Mesenchymal stem cell (in vitro differentiated cells and primary cell): Measurements from ENCODE around the gene MINDY3.

Experiments used
- DNase-seq: peaks from one replicate; pipeline ENCODE4 v3.0.0-alpha.2; 2013
- H2AFZ ChIP-seq: one replicate; pipeline ENCODE4 v1.6.1; 2013; ENCODE audit warnings: low read depth, mild to moderate bottlenecking, control low read depth, inconsistent platforms, low read length, moderate library complexity
- H2AK5ac ChIP-seq: 2 replicates; pipeline ENCODE4 v1.6.1; 2013; ENCODE audit warnings: low read length, moderate library complexity, mild to moderate bottlenecking, inconsistent platforms; ENCODE audit not compliant: severe bottlenecking
- H2BK120ac ChIP-seq: one replicate; pipeline ENCODE4 v1.6.1; 2013; ENCODE audit warnings: low read depth, mild to moderate bottlenecking, inconsistent platforms, low read length, moderate library complexity
- H2BK12ac ChIP-seq, 2 experiments: one replicate each; pipeline ENCODE4 v1.6.1; 2013; ENCODE audit warnings: inconsistent platforms in 2 of 2, low read length in 2 of 2, mild to moderate bottlenecking in 2 of 2, moderate library complexity in 2 of 2, control low read depth in 1 of 2
- H2BK15ac ChIP-seq: one replicate; pipeline ENCODE4 v1.6.1; 2013; ENCODE audit warnings: mild to moderate bottlenecking, low read depth, inconsistent platforms; ENCODE audit not compliant: poor library complexity, severe bottlenecking
- H2BK5ac ChIP-seq: 2 replicates; pipeline ENCODE4 v1.6.1; 2013; ENCODE audit warnings: low read depth, mild to moderate bottlenecking, low read length, control low read depth, inconsistent platforms; ENCODE audit not compliant: poor library complexity, severe bottlenecking
- H3K14ac ChIP-seq, 2 experiments: one replicate each; pipeline ENCODE4 v1.6.1; 2013; ENCODE audit warnings: inconsistent platforms in 2 of 2, low read length in 2 of 2, control low read depth in 1 of 2, mild to moderate bottlenecking in 1 of 2, moderate library complexity in 1 of 2
- H3K18ac ChIP-seq, 2 experiments: one replicate each; pipeline ENCODE4 v1.6.1; 2013; ENCODE audit warnings: inconsistent platforms in 2 of 2, low read length in 2 of 2, control low read depth in 1 of 2, low read depth in 1 of 2, mild to moderate bottlenecking in 1 of 2
- H3K23ac ChIP-seq, 2 experiments: one replicate each; pipeline ENCODE4 v1.6.1; 2013; ENCODE audit warnings: inconsistent platforms in 2 of 2, low read length in 2 of 2, mild to moderate bottlenecking in 2 of 2, moderate library complexity in 2 of 2, control low read depth in 1 of 2
- H3K27ac ChIP-seq: 2 replicates; pipeline ENCODE4 v1.5.1; 2013; ENCODE audit warnings: mild to moderate bottlenecking, moderate library complexity, low read length, control low read depth, inconsistent platforms; ENCODE audit not compliant: poor library complexity, severe bottlenecking
- H3K27me3 ChIP-seq, 2 experiments: 2 replicates each; pipeline versions ENCODE4 v1.6.1 to v1.7.0; 2013; ENCODE audit warnings: low read length in 2 of 2, mild to moderate bottlenecking in 2 of 2, moderate library complexity in 2 of 2, control low read depth in 1 of 2, inconsistent platforms in 1 of 2; ENCODE audit not compliant: control insufficient read depth in 1 of 2, insufficient read depth in 1 of 2
- H3K36me3 ChIP-seq, 2 experiments: 2 replicates each; pipeline versions ENCODE4 v1.6.1 to v1.7.0; 2013; ENCODE audit warnings: low read length in 2 of 2, control low read depth in 1 of 2, inconsistent platforms in 1 of 2, low read depth in 1 of 2, mild to moderate bottlenecking in 1 of 2; ENCODE audit not compliant: insufficient read depth in 2 of 2, control insufficient read depth in 1 of 2
- H3K4ac ChIP-seq, 2 experiments: one replicate each; pipeline ENCODE4 v1.6.1; 2013; ENCODE audit warnings: inconsistent platforms in 2 of 2, low read length in 2 of 2, mild to moderate bottlenecking in 2 of 2, moderate library complexity in 2 of 2, control low read depth in 1 of 2, low read depth in 1 of 2
- H3K4me1 ChIP-seq: 2 replicates; pipeline ENCODE4 v1.6.1; 2013; ENCODE audit warnings: low read depth, low read length, control low read depth; ENCODE audit not compliant: control insufficient read depth, insufficient read depth
- H3K4me2 ChIP-seq: 2 replicates; pipeline ENCODE4 v1.6.1; 2013; ENCODE audit warnings: low read length, mild to moderate bottlenecking, inconsistent platforms; ENCODE audit not compliant: poor library complexity, severe bottlenecking
- H3K4me3 ChIP-seq, 2 experiments: 2 replicates each; pipeline versions ENCODE4 v1.5.1 to v1.7.0; 2013; ENCODE audit warnings: low read length in 2 of 2, mild to moderate bottlenecking in 2 of 2, control low read depth in 1 of 2, low read depth in 1 of 2; ENCODE audit not compliant: insufficient read depth in 1 of 2
- H3K79me1 ChIP-seq: replicated peaks from 2 replicates; pipeline ENCODE4 v1.6.1; 2013; ENCODE audit warnings: mild to moderate bottlenecking, control low read depth, low read length, inconsistent platforms; ENCODE audit not compliant: poor library complexity, severe bottlenecking
- H3K9ac ChIP-seq: 2 replicates; pipeline ENCODE4 v1.7.0; 2013; ENCODE audit warnings: mild to moderate bottlenecking, low read length, moderate library complexity
- H3K9me3 ChIP-seq: 2 replicates; pipeline ENCODE4 v1.7.0; 2013; ENCODE audit warnings: mild to moderate bottlenecking, low read length; ENCODE audit not compliant: control insufficient read depth
- H4K8ac ChIP-seq: one replicate; pipeline ENCODE4 v1.6.1; 2013; ENCODE audit warnings: inconsistent platforms, mild to moderate bottlenecking, low read length, moderate library complexity
- H4K91ac ChIP-seq: one replicate; pipeline ENCODE4 v1.6.1; 2013; ENCODE audit warnings: mild to moderate bottlenecking, low read length, inconsistent platforms
- WGBS: methylation state at CpG from one replicate; pipeline ENCODE4 v1.1.7; 2013; ENCODE audit warnings: mixed read lengths; 5-methylcytosine and 5-hydroxymethylcytosine counted together

MINDY3 gene

DNA sequence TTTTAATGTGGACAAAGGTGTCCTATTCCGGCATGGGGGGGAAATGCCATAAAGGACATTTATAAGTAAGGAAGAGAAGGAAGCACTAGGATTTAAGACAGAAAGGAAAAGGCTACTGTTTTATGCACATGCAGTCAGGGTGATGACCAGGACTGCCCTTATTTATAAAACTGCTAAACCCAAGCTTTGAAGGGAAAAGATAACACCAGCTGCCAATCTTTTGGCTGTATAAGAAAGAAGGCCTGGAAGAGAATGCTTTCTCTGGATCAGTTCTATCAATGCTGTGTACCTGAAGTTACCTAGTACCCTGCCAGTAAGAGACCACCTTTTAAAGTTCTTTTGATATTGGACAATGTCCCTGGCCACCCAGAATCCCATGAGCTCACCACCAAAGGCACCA is 59.2 kb downstream of the MINDY3 start:
- Histone ChIP-seq H3K4me3 (no peak overlapping the region), H2AK5ac (no peak overlapping the region), H2BK5ac (no peak overlapping the region), H3K9ac (no peak overlapping the region), H3K9me3 (peaks cover 17% of the 10 kb centered on the region), H4K8ac (no peak overlapping the region), H2BK12ac (no peak overlapping the region), H3K23ac (no peak overlapping the region), H3K18ac (no peak overlapping the region), H2AFZ (no peak overlapping the region), H3K14ac (no peak overlapping the region), H4K91ac (no peak overlapping the region), H3K36me3 (peaks cover 0 to 45% of the 10 kb centered on the region in 2 experiments), H2BK15ac (no peak overlapping the region), H2BK120ac (no peak overlapping the region), H3K79me1 (peaks cover 4% of the 10 kb centered on the region), H3K27me3 (no peaks in the 10 kb centered on the region), H3K4me1 (no peaks in the 10 kb centered on the region), H3K4me2 (no peak overlapping the region), H3K4ac (no peak overlapping the region), H3K27ac (no peak overlapping the region)
- WGBS, result 100% methylated on average over 1 of the region's 1 CpG
- DNase-seq, result no peak

GRCh38 chr10:15797346-15797745 is 63.0 kb downstream of the MINDY3 start:
- no peak for DNase-seq
- H4K8ac ChIP-seq, result no peak overlapping the region
- no peak overlapping the region for H2AFZ ChIP-seq
- no peaks in the 10 kb centered on the region for H3K4me1 ChIP-seq
- no peak overlapping the region for H3K4me3 ChIP-seq
- H2BK120ac ChIP-seq, result no peak overlapping the region
- no peak overlapping the region for H2BK12ac ChIP-seq
- no peak overlapping the region for H3K9ac ChIP-seq
- peaks cover 17% of the 10 kb centered on the region for H3K9me3 ChIP-seq
- no peak overlapping the region for H4K91ac ChIP-seq
- H3K23ac ChIP-seq, result no peak overlapping the region
- no peak overlapping the region for H2BK15ac ChIP-seq
- no peak overlapping the region for H3K14ac ChIP-seq
- H3K36me3 ChIP-seq, result peaks cover 0 to 55% of the 10 kb centered on the region in 2 experiments
- H3K79me1 ChIP-seq, result peaks cover 4% of the 10 kb centered on the region
- H3K27me3 ChIP-seq, result no peaks in the 10 kb centered on the region
- no peak overlapping the region for H3K4ac ChIP-seq
- H3K18ac ChIP-seq, result no peak overlapping the region
- WGBS, result 100% methylated on average over 2 of the region's 2 CpGs
- H3K27ac ChIP-seq, result no peak overlapping the region
- H2BK5ac ChIP-seq, result no peak overlapping the region
- no peak overlapping the region for H2AK5ac ChIP-seq
- no peak overlapping the region for H3K4me2 ChIP-seq

GRCh38 chr10:15796762-15797161 is 63.5 kb downstream of the MINDY3 start:
- Histone ChIP-seq H2BK15ac (no peak overlapping the region), H3K36me3 (peaks cover 0 to 49% of the 10 kb centered on the region in 2 experiments), H3K4me1 (peaks cover 2% of the 10 kb centered on the region), H4K91ac (no peak overlapping the region), H2BK12ac (no peak overlapping the region), H3K4ac (no peak overlapping the region), H4K8ac (no peak overlapping the region), H3K9me3 (peaks cover 16% of the 10 kb centered on the region), H3K23ac (no peak overlapping the region), H2BK5ac (no peak overlapping the region), H3K9ac (no peak overlapping the region), H3K18ac (no peak overlapping the region), H3K4me2 (no peak overlapping the region), H3K79me1 (peaks cover 4% of the 10 kb centered on the region), H3K4me3 (no peak overlapping the region), H3K27ac (no peak overlapping the region), H2BK120ac (no peak overlapping the region), H3K14ac (no peak overlapping the region), H2AK5ac (no peak overlapping the region), H2AFZ (no peak overlapping the region), H3K27me3 (no peaks in the 10 kb centered on the region)
- no peak for DNase-seq
- 100% methylated on average over 1 of the region's 1 CpG for WGBS

DNA sequence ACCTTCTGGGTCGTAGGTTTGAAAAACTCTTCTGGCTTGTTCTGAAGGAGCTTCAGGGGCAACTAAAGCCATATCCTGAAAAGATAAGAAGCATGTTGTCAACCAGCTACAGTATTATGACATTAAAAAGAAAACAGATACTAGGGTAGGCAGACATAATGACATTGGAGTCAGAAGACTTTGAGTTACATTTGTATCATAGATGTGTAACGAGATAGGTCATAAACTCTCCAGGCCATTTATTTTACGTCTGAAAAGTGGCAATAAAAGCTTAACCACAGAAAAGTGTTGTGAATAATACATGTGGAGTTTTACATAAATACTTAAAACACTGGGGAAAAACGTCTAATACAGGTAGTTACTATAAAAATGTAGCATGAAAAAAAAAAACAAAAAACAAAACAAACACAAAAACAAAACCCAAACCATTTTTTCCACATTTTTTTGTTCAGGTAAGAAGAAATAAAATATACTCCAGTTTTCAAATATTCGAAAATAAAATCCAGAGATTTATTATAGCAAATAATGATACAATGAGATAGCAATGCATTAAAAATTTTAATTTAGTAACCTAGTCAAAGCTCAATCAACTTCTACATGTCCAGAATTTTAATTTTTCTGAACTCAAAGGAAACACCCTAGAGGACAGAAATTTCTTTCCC is 64.1 kb downstream of the MINDY3 start:
- peaks cover 4% of the 10 kb centered on the region for H3K79me1 ChIP-seq
- H2AFZ ChIP-seq, result no peak overlapping the region
- no peak overlapping the region for H3K4me3 ChIP-seq
- H2BK15ac ChIP-seq, result no peak overlapping the region
- no peak overlapping the region for H2BK5ac ChIP-seq
- peaks cover 0 to 44% of the 10 kb centered on the region in 2 experiments for H3K36me3 ChIP-seq
- H2BK12ac ChIP-seq, result no peak overlapping the region
- no peak for DNase-seq
- no peak overlapping the region for H3K27ac ChIP-seq
- no peak overlapping the region for H4K91ac ChIP-seq
- peaks cover 2% of the 10 kb centered on the region for H3K4me1 ChIP-seq
- H3K4ac ChIP-seq, result no peak overlapping the region
- 33% methylated on average over 1 of the region's 5 CpGs for WGBS
- no peaks in the 10 kb centered on the region for H3K27me3 ChIP-seq
- H3K9ac ChIP-seq, result no peak overlapping the region
- H3K9me3 ChIP-seq, result peaks cover 11% of the 10 kb centered on the region
- no peak overlapping the region for H3K18ac ChIP-seq
- no peak overlapping the region for H3K23ac ChIP-seq
- H3K4me2 ChIP-seq, result no peak overlapping the region
- no peak overlapping the region for H3K14ac ChIP-seq
- H2BK120ac ChIP-seq, result no peak overlapping the region
- H2AK5ac ChIP-seq, result no peak overlapping the region
- no peak overlapping the region for H4K8ac ChIP-seq
